ENCODE measurements around the gene FLII. TPM values are rescaled to one million over a fixed set of nuclear protein-coding genes. Genes with fewer than 3 reads are reported as not detected.

The FLII gene
- total RNA-seq, 1 experiment from 2014 or later = 309 TPM

DNA sequence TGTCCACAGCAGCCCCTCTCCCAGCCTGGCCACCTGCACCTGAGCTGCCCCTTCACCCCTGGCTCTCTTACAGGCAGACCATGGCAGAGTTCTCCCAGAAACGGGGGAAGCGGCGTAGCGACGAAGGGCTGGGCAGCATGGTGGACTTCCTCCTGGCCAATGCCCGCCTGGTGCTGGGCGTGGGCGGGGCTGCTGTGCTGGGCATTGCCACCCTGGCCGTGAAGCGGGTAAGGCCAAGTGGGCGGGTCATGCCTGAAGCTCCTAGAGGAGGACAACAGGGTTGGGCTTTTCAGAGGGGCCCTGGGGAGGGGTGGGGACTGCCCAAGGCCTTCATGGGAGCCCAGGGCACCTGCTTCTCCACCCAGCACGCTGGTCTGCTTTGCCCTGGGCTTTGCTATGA is 4.1 kb upstream of the FLII start (continued):
- TF ChIP-seq, protein P1, sequence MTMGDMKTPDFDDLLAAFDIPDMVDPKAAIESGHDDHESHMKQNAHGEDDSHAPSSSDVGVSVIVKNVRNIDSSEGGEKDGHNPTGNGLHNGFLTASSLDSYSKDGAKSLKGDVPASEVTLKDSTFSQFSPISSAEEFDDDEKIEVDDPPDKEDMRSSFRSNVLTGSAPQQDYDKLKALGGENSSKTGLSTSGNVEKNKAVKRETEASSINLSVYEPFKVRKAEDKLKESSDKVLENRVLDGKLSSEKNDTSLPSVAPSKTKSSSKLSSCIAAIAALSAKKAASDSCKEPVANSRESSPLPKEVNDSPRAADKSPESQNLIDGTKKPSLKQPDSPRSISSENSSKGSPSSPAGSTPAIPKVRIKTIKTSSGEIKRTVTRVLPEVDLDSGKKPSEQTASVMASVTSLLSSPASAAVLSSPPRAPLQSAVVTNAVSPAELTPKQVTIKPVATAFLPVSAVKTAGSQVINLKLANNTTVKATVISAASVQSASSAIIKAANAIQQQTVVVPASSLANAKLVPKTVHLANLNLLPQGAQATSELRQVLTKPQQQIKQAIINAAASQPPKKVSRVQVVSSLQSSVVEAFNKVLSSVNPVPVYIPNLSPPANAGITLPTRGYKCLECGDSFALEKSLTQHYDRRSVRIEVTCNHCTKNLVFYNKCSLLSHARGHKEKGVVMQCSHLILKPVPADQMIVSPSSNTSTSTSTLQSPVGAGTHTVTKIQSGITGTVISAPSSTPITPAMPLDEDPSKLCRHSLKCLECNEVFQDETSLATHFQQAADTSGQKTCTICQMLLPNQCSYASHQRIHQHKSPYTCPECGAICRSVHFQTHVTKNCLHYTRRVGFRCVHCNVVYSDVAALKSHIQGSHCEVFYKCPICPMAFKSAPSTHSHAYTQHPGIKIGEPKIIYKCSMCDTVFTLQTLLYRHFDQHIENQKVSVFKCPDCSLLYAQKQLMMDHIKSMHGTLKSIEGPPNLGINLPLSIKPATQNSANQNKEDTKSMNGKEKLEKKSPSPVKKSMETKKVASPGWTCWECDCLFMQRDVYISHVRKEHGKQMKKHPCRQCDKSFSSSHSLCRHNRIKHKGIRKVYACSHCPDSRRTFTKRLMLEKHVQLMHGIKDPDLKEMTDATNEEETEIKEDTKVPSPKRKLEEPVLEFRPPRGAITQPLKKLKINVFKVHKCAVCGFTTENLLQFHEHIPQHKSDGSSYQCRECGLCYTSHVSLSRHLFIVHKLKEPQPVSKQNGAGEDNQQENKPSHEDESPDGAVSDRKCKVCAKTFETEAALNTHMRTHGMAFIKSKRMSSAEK (CRISPR knock-in tag; IDR thresholded peaks at IDR 0.05; ENCODE audit: borderline replicate concordance) = no peak
- TF ChIP-seq TCF7 (CRISPR knock-in tag; IDR thresholded peaks at IDR 0.05; ENCODE audit: low read depth) = no peak
- TF ChIP-seq, protein P2, sequence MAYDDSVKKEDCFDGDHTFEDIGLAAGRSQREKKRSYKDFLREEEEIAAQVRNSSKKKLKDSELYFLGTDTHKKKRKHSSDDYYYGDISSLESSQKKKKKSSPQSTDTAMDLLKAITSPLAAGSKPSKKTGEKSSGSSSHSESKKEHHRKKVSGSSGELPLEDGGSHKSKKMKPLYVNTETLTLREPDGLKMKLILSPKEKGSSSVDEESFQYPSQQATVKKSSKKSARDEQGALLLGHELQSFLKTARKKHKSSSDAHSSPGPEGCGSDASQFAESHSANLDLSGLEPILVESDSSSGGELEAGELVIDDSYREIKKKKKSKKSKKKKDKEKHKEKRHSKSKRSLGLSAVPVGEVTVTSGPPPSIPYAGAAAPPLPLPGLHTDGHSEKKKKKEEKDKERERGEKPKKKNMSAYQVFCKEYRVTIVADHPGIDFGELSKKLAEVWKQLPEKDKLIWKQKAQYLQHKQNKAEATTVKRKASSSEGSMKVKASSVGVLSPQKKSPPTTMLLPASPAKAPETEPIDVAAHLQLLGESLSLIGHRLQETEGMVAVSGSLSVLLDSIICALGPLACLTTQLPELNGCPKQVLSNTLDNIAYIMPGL (CRISPR knock-in tag; IDR thresholded peaks at IDR 0.05) = no peak
- TF ChIP-seq, protein P3, sequence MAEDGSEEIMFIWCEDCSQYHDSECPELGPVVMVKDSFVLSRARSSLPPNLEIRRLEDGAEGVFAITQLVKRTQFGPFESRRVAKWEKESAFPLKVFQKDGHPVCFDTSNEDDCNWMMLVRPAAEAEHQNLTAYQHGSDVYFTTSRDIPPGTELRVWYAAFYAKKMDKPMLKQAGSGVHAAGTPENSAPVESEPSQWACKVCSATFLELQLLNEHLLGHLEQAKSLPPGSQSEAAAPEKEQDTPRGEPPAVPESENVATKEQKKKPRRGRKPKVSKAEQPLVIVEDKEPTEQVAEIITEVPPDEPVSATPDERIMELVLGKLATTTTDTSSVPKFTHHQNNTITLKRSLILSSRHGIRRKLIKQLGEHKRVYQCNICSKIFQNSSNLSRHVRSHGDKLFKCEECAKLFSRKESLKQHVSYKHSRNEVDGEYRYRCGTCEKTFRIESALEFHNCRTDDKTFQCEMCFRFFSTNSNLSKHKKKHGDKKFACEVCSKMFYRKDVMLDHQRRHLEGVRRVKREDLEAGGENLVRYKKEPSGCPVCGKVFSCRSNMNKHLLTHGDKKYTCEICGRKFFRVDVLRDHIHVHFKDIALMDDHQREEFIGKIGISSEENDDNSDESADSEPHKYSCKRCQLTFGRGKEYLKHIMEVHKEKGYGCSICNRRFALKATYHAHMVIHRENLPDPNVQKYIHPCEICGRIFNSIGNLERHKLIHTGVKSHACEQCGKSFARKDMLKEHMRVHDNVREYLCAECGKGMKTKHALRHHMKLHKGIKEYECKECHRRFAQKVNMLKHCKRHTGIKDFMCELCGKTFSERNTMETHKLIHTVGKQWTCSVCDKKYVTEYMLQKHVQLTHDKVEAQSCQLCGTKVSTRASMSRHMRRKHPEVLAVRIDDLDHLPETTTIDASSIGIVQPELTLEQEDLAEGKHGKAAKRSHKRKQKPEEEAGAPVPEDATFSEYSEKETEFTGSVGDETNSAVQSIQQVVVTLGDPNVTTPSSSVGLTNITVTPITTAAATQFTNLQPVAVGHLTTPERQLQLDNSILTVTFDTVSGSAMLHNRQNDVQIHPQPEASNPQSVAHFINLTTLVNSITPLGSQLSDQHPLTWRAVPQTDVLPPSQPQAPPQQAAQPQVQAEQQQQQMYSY (CRISPR knock-in tag; IDR thresholded peaks at IDR 0.05) = no peak
- TF ChIP-seq HMGA2 (CRISPR knock-in tag; IDR thresholded peaks at IDR 0.05) = no peak
- TF ChIP-seq JAZF1 (CRISPR knock-in tag; IDR thresholded peaks at IDR 0.05) = no peak
- TF ChIP-seq, protein P4, sequence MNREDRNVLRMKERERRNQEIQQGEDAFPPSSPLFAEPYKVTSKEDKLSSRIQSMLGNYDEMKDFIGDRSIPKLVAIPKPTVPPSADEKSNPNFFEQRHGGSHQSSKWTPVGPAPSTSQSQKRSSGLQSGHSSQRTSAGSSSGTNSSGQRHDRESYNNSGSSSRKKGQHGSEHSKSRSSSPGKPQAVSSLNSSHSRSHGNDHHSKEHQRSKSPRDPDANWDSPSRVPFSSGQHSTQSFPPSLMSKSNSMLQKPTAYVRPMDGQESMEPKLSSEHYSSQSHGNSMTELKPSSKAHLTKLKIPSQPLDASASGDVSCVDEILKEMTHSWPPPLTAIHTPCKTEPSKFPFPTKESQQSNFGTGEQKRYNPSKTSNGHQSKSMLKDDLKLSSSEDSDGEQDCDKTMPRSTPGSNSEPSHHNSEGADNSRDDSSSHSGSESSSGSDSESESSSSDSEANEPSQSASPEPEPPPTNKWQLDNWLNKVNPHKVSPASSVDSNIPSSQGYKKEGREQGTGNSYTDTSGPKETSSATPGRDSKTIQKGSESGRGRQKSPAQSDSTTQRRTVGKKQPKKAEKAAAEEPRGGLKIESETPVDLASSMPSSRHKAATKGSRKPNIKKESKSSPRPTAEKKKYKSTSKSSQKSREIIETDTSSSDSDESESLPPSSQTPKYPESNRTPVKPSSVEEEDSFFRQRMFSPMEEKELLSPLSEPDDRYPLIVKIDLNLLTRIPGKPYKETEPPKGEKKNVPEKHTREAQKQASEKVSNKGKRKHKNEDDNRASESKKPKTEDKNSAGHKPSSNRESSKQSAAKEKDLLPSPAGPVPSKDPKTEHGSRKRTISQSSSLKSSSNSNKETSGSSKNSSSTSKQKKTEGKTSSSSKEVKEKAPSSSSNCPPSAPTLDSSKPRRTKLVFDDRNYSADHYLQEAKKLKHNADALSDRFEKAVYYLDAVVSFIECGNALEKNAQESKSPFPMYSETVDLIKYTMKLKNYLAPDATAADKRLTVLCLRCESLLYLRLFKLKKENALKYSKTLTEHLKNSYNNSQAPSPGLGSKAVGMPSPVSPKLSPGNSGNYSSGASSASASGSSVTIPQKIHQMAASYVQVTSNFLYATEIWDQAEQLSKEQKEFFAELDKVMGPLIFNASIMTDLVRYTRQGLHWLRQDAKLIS (CRISPR knock-in tag; IDR thresholded peaks at IDR 0.05; ENCODE audit: borderline replicate concordance) = no peak

DNA sequence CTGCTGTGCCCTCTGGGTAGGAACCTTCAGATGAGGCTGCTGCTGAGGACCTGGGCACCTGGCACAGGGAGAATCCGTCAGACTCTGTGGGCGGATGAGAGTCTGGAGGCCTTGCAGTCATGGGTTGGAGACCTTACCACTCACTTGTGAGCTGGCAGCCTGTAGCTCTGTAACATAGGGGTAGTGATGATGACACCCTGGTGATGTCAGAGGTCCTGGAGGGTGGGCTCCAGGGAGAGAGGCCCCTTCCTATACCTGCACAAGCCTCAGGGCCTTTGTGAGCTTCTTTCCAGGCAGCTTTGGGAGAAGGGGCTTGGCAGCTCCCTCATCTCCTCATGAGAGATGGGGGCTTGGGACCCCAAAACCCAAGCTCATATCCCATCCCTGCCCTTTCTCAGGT is 3.6 kb upstream of the FLII start:
- CTCF ChIA-PET = interaction anchor here (1.3 kb wide), 1 partner anchor 58 kb away, joined by 4 read pairs; no protein-coding TSS in a partner anchor
- POLR2A ChIA-PET = no interaction called here
- H3K4me3 Mint-ChIP-seq = peak overlapping the region; percentile 77

More for the DNA sequence above, 3.6 kb upstream of the FLII start:
- Mint-ChIP-seq H3K36me3 (peaks cover 8% of the 10 kb centered on the region; the same call in 1 of the 2 replicates), H3K9me3 (no peaks in the 10 kb centered on the region), H3K4me1 (peaks cover 22% of the 10 kb centered on the region), H3K27ac (no peak overlapping the region), H3K27me3 (ENCODE audit: low read depth) (no peaks in the 10 kb centered on the region)
- TF ChIP-seq, protein P3 (CRISPR knock-in tag; IDR thresholded peaks at IDR 0.05) = no peak
- TF ChIP-seq IRF2 (CRISPR knock-in tag; IDR thresholded peaks at IDR 0.05; ENCODE audit: borderline replicate concordance, low read depth) (no peak), ZNF121 (CRISPR knock-in tag; IDR thresholded peaks at IDR 0.05) (no peak), TEAD1 (CRISPR knock-in tag; IDR thresholded peaks at IDR 0.05) (no peak), FOXJ3 (CRISPR knock-in tag; IDR thresholded peaks at IDR 0.05; ENCODE audit: borderline replicate concordance) (no peak)
- TF ChIP-seq, protein P5, sequence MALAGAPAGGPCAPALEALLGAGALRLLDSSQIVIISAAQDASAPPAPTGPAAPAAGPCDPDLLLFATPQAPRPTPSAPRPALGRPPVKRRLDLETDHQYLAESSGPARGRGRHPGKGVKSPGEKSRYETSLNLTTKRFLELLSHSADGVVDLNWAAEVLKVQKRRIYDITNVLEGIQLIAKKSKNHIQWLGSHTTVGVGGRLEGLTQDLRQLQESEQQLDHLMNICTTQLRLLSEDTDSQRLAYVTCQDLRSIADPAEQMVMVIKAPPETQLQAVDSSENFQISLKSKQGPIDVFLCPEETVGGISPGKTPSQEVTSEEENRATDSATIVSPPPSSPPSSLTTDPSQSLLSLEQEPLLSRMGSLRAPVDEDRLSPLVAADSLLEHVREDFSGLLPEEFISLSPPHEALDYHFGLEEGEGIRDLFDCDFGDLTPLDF (CRISPR knock-in tag; IDR thresholded peaks at IDR 0.05) = no peak
- TF ChIP-seq, protein P2 (CRISPR knock-in tag; IDR thresholded peaks at IDR 0.05) = no peak
- DNase-seq (ENCODE audit: low spot score) (no peak), ATAC-seq (no peak)

All from WTC11 (cell line).